Stimulated activated naive CD8-positive, alpha-beta T cell treated with anti-CD3 and anti-CD28 coated beads, Interleukin-15, Interleukin-2, amounts not matched to agents 100 ng/mL and 50 ng/mL, for 24 hours (primary cell): ENCODE results near the gene AZGP1.
"Not testable (repeated sequence)": the region's sequence is repeated elsewhere in the genome, so short reads cannot be mapped to it uniquely, and the experiment has no call there.

Experiments used
- H3K27ac Mint-ChIP-seq: one replicate; pipeline ENCODE4 v1.8.0; 2021; ENCODE audit warnings: mild to moderate bottlenecking, mixed read lengths
- H3K27me3 Mint-ChIP-seq: one replicate; pipeline ENCODE4 v1.8.0; 2021; ENCODE audit warnings: mixed read lengths
- H3K36me3 Mint-ChIP-seq: one replicate; pipeline ENCODE4 v1.8.0; 2021; ENCODE audit warnings: low read depth, mixed read lengths
- H3K4me1 Mint-ChIP-seq: one replicate; pipeline ENCODE4 v1.8.0; 2021; ENCODE audit warnings: low read depth, mixed read lengths
- H3K4me3 Mint-ChIP-seq: one replicate; pipeline ENCODE4 v1.8.0; 2021; ENCODE audit warnings: mild to moderate bottlenecking, mixed read lengths
- H3K9me3 Mint-ChIP-seq: one replicate; pipeline ENCODE4 v1.8.0; 2021; ENCODE audit warnings: mixed read lengths

AZGP1 gene

GRCh38 chr7:99975782-99976521 is at the start of gene AZGP1:
AZGP1 (minus strand) TSS chr7:99976031; CDS start chr7:99976020, 11 bp downstream.
- no peaks in the 10 kb centered on the region for H3K9me3 Mint-ChIP-seq
- H3K36me3 Mint-ChIP-seq: no peaks in the 10 kb centered on the region
- H3K27ac Mint-ChIP-seq: no peak within 1 kb of the TSS
- no peak within 1 kb of the TSS for H3K4me3 Mint-ChIP-seq
- peaks cover 11% of the 10 kb centered on the region for H3K27me3 Mint-ChIP-seq
- H3K4me1 Mint-ChIP-seq: peaks cover 8% of the 10 kb centered on the region

DNA sequence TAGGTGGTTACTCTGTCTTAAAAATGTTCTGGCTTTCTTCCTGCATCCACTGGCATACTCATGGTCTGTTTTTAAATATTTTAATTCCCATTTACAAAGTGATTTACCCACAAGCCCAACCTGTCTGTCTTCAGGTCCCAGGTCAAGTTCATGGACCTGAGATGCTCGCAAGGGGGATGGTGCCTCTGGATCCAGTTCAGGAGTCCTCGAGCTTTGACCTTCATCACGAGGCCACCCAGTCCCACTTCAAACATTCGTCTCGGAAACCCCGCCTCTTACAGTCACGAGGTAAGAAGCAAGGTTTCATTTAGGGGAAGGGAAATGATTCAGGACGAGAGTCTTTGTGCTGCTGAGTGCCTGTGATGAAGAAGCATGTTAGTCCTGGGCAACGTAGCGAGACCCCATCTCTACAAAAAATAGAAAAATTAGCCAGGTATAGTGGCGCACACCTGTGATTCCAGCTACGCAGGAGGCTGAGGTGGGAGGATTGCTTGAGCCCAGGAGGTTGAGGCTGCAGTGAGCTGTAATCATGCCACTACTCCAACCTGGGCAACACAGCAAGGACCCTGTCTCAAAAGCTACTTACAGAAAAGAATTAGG is 48.3 kb upstream of the AZGP1 start:
- no peak overlapping the region for H3K4me3 Mint-ChIP-seq
- no peaks in the 10 kb centered on the region for H3K9me3 Mint-ChIP-seq
- no peaks in the 10 kb centered on the region for H3K27me3 Mint-ChIP-seq
- no peak overlapping the region for H3K27ac Mint-ChIP-seq
- H3K4me1 Mint-ChIP-seq: peaks cover 35% of the 10 kb centered on the region
- H3K36me3 Mint-ChIP-seq: peaks cover 50% of the 10 kb centered on the region

DNA sequence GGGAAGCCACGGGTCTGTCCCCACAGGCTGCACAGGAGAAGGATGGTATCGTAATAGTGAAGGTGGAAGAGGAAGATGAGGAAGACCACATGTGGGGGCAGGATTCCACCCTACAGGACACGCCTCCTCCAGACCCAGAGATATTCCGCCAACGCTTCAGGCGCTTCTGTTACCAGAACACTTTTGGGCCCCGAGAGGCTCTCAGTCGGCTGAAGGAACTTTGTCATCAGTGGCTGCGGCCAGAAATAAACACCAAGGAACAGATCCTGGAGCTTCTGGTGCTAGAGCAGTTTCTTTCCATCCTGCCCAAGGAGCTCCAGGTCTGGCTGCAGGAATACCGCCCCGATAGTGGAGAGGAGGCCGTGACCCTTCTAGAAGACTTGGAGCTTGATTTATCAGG is 47.7 kb upstream of the AZGP1 start:
- no peaks in the 10 kb centered on the region for H3K9me3 Mint-ChIP-seq
- no peaks in the 10 kb centered on the region for H3K27me3 Mint-ChIP-seq
- H3K4me1 Mint-ChIP-seq: peaks cover 41% of the 10 kb centered on the region
- H3K36me3 Mint-ChIP-seq: peaks cover 55% of the 10 kb centered on the region
- no peak overlapping the region for H3K4me3 Mint-ChIP-seq
- no peak overlapping the region for H3K27ac Mint-ChIP-seq

DNA sequence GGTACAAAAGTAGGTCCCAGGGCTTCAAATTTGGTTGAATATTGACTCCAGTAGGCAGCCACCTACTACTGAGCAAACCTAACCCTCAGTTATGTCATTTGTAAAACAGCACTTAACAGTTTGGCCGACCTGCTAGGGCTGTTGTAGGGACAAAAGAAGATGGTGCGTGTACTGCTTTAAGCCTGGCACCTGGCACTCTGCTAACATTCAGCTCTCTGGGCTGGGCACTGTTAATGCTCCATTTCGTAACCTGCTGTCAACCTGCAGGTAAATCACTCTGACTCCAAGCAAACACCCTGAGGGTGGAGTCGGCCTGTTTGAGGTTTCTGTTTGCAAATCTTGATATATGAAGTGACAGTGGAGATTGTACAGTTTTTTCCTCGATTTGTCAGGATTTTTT is 46.8 kb upstream of the AZGP1 start:
- H3K27me3 Mint-ChIP-seq: no peaks in the 10 kb centered on the region
- no peak overlapping the region for H3K27ac Mint-ChIP-seq
- peaks cover 50% of the 10 kb centered on the region for H3K4me1 Mint-ChIP-seq
- H3K4me3 Mint-ChIP-seq: no peak overlapping the region
- H3K9me3 Mint-ChIP-seq: no peaks in the 10 kb centered on the region
- peaks cover 55% of the 10 kb centered on the region for H3K36me3 Mint-ChIP-seq

GRCh38 chr7:100021297-100021696 is 45.5 kb upstream of the AZGP1 start:
- H3K27ac Mint-ChIP-seq: peak overlapping the region; percentile 76
- H3K4me1 Mint-ChIP-seq: peaks cover 62% of the 10 kb centered on the region
- no peak overlapping the region for H3K4me3 Mint-ChIP-seq
- H3K27me3 Mint-ChIP-seq: no peaks in the 10 kb centered on the region
- peaks cover 60% of the 10 kb centered on the region for H3K36me3 Mint-ChIP-seq
- H3K9me3 Mint-ChIP-seq: no peaks in the 10 kb centered on the region

DNA sequence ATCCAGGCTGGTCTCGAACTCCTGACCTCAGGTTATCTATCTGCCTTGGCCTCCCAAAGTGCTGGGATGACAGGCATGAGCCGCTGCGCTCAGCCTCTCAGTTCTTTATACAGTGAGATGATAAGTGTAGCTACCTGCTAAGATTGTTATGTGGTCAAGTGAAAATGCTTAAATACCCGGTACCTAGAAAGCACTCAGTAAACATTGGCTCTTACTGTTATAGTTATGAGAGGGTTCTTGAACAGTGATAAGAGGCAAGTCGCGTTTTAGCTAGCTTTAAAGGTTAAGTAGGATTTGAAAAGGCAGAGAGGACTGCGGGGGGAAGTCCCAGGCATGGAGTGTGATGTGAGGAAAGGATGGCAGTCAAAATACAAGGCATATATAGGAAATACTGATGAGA is 44.1 kb upstream of the AZGP1 start:
- H3K4me1 Mint-ChIP-seq: peaks cover 63% of the 10 kb centered on the region
- H3K27ac Mint-ChIP-seq: peak overlapping the region; percentile 49
- no peaks in the 10 kb centered on the region for H3K27me3 Mint-ChIP-seq
- H3K4me3 Mint-ChIP-seq: peak overlapping the region; percentile 4
- no peaks in the 10 kb centered on the region for H3K9me3 Mint-ChIP-seq
- H3K36me3 Mint-ChIP-seq: peaks cover 56% of the 10 kb centered on the region

GRCh38 chr7:100017875-100018274 is 42.0 kb upstream of the AZGP1 start:
- H3K27ac Mint-ChIP-seq: peak overlapping the region; percentile 43
- H3K27me3 Mint-ChIP-seq: no peaks in the 10 kb centered on the region
- H3K36me3 Mint-ChIP-seq: peaks cover 39% of the 10 kb centered on the region
- peak overlapping the region; percentile 17 for H3K4me3 Mint-ChIP-seq
- H3K9me3 Mint-ChIP-seq: no peaks in the 10 kb centered on the region
- H3K4me1 Mint-ChIP-seq: peaks cover 82% of the 10 kb centered on the region

GRCh38 chr7:100017300-100017699 is 41.5 kb upstream of the AZGP1 start:
- Mint-ChIP-seq H3K4me3 (peak overlapping the region; percentile 5), H3K27ac (peak overlapping the region; percentile 31), H3K9me3 (no peaks in the 10 kb centered on the region), H3K4me1 (peaks cover 84% of the 10 kb centered on the region), H3K36me3 (peaks cover 33% of the 10 kb centered on the region), H3K27me3 (no peaks in the 10 kb centered on the region)

DNA sequence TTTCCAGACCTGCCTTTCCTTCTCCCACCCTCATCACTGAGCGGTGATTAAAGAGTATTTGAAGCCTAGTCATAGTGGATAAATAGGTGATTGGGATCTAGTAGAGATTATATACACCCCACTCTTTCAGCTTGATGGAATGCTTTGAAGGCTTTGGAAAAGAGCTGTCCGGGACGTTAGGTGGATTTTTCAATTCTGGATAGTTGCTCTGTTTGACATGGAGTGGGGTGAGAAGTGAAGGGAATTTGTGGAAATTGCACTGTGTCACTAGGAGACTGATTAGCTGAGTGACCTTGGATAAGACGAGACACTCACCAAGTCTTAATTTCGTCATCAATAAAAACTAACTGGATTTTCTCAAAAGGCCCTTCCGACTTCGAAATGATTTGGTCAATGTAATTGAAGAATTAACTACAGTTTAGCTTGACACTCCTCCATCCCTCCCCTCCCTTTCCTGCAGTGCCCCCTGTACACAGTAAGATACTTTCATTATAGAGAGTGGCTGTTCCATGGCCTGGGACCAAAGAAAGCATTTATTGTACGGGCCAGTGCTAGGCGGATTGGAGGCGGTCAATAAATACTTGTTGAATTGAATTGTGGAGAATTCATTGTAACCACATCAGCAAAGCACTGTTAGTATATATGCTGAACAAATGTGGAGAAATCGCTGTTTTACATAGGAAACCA is 40.5 kb upstream of the AZGP1 start:
- H3K27ac Mint-ChIP-seq: peak overlapping the region; percentile 95
- peaks cover 75% of the 10 kb centered on the region for H3K4me1 Mint-ChIP-seq
- no peaks in the 10 kb centered on the region for H3K27me3 Mint-ChIP-seq
- H3K36me3 Mint-ChIP-seq: peaks cover 31% of the 10 kb centered on the region
- H3K9me3 Mint-ChIP-seq: no peaks in the 10 kb centered on the region
- H3K4me3 Mint-ChIP-seq: peak overlapping the region; percentile 94

- H3K4me3 Mint-ChIP-seq: peak within 1 kb of the TSS; percentile 94
- H3K27ac Mint-ChIP-seq: peak within 1 kb of the TSS; percentile 95
- no peaks in the 10 kb centered on the region for H3K27me3 Mint-ChIP-seq
- H3K4me1 Mint-ChIP-seq: peaks cover 69% of the 10 kb centered on the region
- H3K9me3 Mint-ChIP-seq: no peaks in the 10 kb centered on the region
- peaks cover 31% of the 10 kb centered on the region for H3K36me3 Mint-ChIP-seq
Measured at GRCh38 chr7:100015232-100016214, 39.7 kb upstream of the AZGP1 start, which contains the start of gene ZKSCAN1. ZKSCAN1 (plus strand) TSS chr7:100015596; CDS start chr7:100023507, 7,911 bp downstream.

GRCh38 chr7:100013328-100013676 is 37.5 kb upstream of the AZGP1 start:
- Mint-ChIP-seq H3K4me3 (no peak overlapping the region), H3K36me3 (peaks cover 14% of the 10 kb centered on the region), H3K9me3 (no peaks in the 10 kb centered on the region), H3K4me1 (peaks cover 47% of the 10 kb centered on the region), H3K27ac (peak overlapping the region; percentile 45), H3K27me3 (no peaks in the 10 kb centered on the region)

- H3K36me3 Mint-ChIP-seq, H3K9me3 Mint-ChIP-seq, H3K4me3 Mint-ChIP-seq, H3K27me3 Mint-ChIP-seq: not testable (repeated sequence)
- Mint-ChIP-seq H3K27ac (peak overlapping the region; percentile 45), H3K4me1 (peaks cover 41% of the 10 kb centered on the region)
Measured at GRCh38 chr7:100012385-100013327, 36.8 kb upstream of the AZGP1 start.

DNA sequence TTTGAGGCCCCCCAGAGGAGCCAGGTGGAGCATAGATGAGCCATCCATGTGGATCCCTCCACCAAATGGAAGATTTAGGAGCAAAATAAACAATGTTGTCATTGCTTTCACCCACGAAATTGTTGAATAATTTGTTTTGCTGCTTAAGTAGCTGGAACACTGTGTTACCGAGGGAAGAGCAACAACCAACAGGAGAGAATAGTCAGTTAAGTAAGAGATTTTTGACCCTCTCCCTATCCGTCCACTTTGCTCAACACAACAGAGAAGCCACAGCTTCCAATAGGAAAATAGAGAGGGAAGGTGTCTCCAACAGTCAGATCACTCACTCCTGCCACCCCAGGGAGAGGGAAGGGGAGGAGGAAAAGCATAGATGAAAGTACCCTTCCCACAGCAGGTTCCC is 35.7 kb upstream of the AZGP1 start:
- Mint-ChIP-seq H3K36me3 (peaks cover 6% of the 10 kb centered on the region), H3K4me3 (no peak overlapping the region), H3K4me1 (peaks cover 31% of the 10 kb centered on the region), H3K9me3 (no peaks in the 10 kb centered on the region), H3K27me3 (no peaks in the 10 kb centered on the region), H3K27ac (no peak overlapping the region)
